ENCODE measurements around the gene ZNF385C. TPM values are rescaled to one million over a fixed set of nuclear protein-coding genes. Genes with fewer than 3 reads are reported as not detected.

Gene ZNF385C
- polyA plus RNA-seq, 1 donor (not counting 4 experiments of a cell fraction or from before 2014, with no cell fraction given): 0.09 TPM

DNA sequence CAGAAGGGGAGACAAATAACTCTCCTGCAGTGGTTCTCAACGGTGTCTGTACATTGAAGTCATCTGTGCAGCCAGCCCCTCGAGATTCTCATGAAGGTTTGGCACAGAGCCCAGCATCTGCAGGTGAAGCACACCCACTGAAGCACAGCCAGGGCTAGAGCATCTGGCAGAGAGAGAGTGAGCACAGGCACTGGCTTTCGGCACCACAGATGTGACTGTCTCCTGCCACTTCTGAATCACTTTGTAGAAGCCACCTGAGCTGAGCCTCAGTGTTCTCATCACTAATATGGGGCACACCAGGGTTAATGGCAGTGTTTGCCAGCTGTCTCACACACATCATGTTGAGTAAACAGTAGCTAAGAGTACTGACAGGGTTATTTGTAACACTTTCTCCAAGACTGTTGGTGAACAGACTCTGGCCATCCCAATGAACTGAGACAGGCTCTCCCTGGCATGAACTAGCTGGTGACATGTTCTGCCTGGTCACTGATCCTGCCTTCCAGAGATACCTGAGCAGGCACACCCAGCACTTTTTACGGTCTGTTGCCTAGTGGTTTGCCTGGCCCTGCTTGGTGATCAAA lies 35.3 kb upstream of the ZNF385C start:
- no peak for TF ChIP-seq EZH2 (IDR thresholded peaks at IDR 0.05; ENCODE audit: low read length)
- TF ChIP-seq, protein P1, sequence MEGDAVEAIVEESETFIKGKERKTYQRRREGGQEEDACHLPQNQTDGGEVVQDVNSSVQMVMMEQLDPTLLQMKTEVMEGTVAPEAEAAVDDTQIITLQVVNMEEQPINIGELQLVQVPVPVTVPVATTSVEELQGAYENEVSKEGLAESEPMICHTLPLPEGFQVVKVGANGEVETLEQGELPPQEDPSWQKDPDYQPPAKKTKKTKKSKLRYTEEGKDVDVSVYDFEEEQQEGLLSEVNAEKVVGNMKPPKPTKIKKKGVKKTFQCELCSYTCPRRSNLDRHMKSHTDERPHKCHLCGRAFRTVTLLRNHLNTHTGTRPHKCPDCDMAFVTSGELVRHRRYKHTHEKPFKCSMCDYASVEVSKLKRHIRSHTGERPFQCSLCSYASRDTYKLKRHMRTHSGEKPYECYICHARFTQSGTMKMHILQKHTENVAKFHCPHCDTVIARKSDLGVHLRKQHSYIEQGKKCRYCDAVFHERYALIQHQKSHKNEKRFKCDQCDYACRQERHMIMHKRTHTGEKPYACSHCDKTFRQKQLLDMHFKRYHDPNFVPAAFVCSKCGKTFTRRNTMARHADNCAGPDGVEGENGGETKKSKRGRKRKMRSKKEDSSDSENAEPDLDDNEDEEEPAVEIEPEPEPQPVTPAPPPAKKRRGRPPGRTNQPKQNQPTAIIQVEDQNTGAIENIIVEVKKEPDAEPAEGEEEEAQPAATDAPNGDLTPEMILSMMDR (optimal IDR thresholded peaks at IDR 0.05 in 1 of 3, IDR thresholded peaks at IDR 0.05 in 1 of 3, conservative IDR thresholded peaks at IDR 0.05 in 1 of 3; ENCODE audit: extremely low read depth in 1 of 3, insufficient read depth in 2 of 3, low read length in 3 of 3): no peak
- peak overlapping the region; percentile 10 for H3K4me2 ChIP-seq (ENCODE audit: control insufficient read depth, extremely low read depth, insufficient read depth, low read depth, low read length)
- FAIRE-seq (peak; percentile 61), DNase-seq (ENCODE audit: low read depth, low spot score) (no peak)
- H3K9me1 ChIP-seq (ENCODE audit: control insufficient read depth, extremely low read depth, insufficient read depth, low read length): peaks cover 4% of the 10 kb centered on the region
- H3K9me3 ChIP-seq (ENCODE audit: control insufficient read depth, low read depth, low read length): no peaks in the 10 kb centered on the region
- dilution Hi-C loops (cut with MboI; ENCODE audit: extremely low pct_ligation_motif_present, low sequenced_read_pairs): no loop called here
- H3K4me3 ChIP-seq (ENCODE audit: control insufficient read depth in 2 of 3, extremely low read depth in 1 of 3, insufficient read depth in 2 of 3, low read depth in 1 of 3, low read length in 3 of 3): no peak overlapping the region
- peaks cover 74% of the 10 kb centered on the region for H3K79me2 ChIP-seq (ENCODE audit: control insufficient read depth, insufficient read depth, low read length)
- H2AFZ ChIP-seq (ENCODE audit: control insufficient read depth, low read length): no peak overlapping the region
- H3K27ac ChIP-seq (ENCODE audit: control insufficient read depth, insufficient read depth, low read length): no peak overlapping the region
- H3K36me3 ChIP-seq (ENCODE audit: control insufficient read depth in 2 of 2, extremely low read depth in 1 of 2, insufficient read depth in 2 of 2, low read length in 2 of 2): peaks cover 30 to 46% of the 10 kb centered on the region in 2 experiments
- H3K9ac ChIP-seq (ENCODE audit: control insufficient read depth, extremely low read depth, insufficient read depth, low read length): no peak overlapping the region
- peaks cover 33% of the 10 kb centered on the region for H4K20me1 ChIP-seq (ENCODE audit: control insufficient read depth, extremely low read depth, insufficient read depth, low read length)
- no peaks in the 10 kb centered on the region for H3K27me3 ChIP-seq (ENCODE audit: control insufficient read depth, extremely low read depth, insufficient read depth, low read length)
- H3K4me1 ChIP-seq (ENCODE audit: control insufficient read depth, extremely low read depth, insufficient read depth, low read length): peaks cover 21% of the 10 kb centered on the region

DNA sequence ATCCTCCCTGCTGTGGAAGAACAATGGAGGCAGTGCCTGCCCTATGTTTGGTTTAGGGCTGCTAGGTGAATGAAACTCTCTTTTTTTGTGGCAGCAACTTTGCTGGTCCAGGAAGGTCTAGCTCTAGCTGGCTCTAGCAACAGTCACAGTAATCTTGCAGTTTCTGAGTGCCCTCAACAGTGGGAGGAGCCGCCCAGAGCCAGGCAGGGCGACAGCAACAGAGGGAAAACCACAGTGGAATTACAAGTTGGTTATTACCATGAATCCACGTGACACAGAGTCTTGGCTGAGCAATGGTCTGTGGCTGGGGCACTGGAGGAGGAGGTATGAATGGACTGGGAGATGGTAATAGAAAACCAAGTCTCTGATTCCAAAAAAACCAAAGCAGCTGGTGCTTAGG lies 34.7 kb upstream of the ZNF385C start:
- H3K4me2 ChIP-seq (ENCODE audit: control insufficient read depth, extremely low read depth, insufficient read depth, low read depth, low read length): no peak overlapping the region
- DNase-seq (ENCODE audit: low read depth, low spot score): no peak
- peak; percentile 53 for FAIRE-seq

More for the DNA sequence above, 34.7 kb upstream of the ZNF385C start:
- Histone ChIP-seq H3K4me1 (ENCODE audit: control insufficient read depth, extremely low read depth, insufficient read depth, low read length) (peaks cover 21% of the 10 kb centered on the region), H3K9ac (ENCODE audit: control insufficient read depth, extremely low read depth, insufficient read depth, low read length) (no peak overlapping the region), H3K27ac (ENCODE audit: control insufficient read depth, insufficient read depth, low read length) (no peak overlapping the region), H3K4me3 (ENCODE audit: control insufficient read depth in 2 of 3, extremely low read depth in 1 of 3, insufficient read depth in 2 of 3, low read depth in 1 of 3, low read length in 3 of 3) (no peak overlapping the region), H3K36me3 (ENCODE audit: control insufficient read depth in 2 of 2, extremely low read depth in 1 of 2, insufficient read depth in 2 of 2, low read length in 2 of 2) (peaks cover 36 to 50% of the 10 kb centered on the region in 2 experiments), H2AFZ (ENCODE audit: control insufficient read depth, low read length) (no peak overlapping the region), H3K27me3 (ENCODE audit: control insufficient read depth, extremely low read depth, insufficient read depth, low read length) (no peaks in the 10 kb centered on the region), H3K79me2 (ENCODE audit: control insufficient read depth, insufficient read depth, low read length) (peaks cover 68% of the 10 kb centered on the region), H3K9me3 (ENCODE audit: control insufficient read depth, low read depth, low read length) (no peaks in the 10 kb centered on the region), H4K20me1 (ENCODE audit: control insufficient read depth, extremely low read depth, insufficient read depth, low read length) (peaks cover 34% of the 10 kb centered on the region), H3K9me1 (ENCODE audit: control insufficient read depth, extremely low read depth, insufficient read depth, low read length) (peaks cover 4% of the 10 kb centered on the region)
- no peak for TF ChIP-seq EZH2 (IDR thresholded peaks at IDR 0.05; ENCODE audit: low read length)
- dilution Hi-C loops (cut with MboI; ENCODE audit: extremely low pct_ligation_motif_present, low sequenced_read_pairs): no loop called here
